WTC11 (cell line): ENCODE data around the gene SUPT4H1. TPM values are rescaled to one million over a fixed set of nuclear protein-coding genes. Genes with fewer than 3 reads are reported as not detected.
A peak's percentile ranks its signal among the peaks of the same experiment; 100 is the strongest.

Experiments used
- ATAC-seq: fragments of 200-7000 bp; cut with Tn5 transposase; 2 replicates; pipeline ENCODE4 v1.10.0; 2021; ENCODE audit warnings: mild to moderate bottlenecking, moderate library complexity
- CTCF ChIA-PET: fragments of 300-600 bp; sonication (Branson Sonifier 250); formaldehyde crosslinking; loops from one replicate; lab custom pipeline; 2021; ENCODE audit warnings: antibody characterized with exemption; lab: Charles Lee
- POLR2A ChIA-PET: fragments of 350-600 bp; sonication (Branson Sonifier 250); formaldehyde crosslinking; loops from one replicate; lab custom pipeline; 2021; ENCODE audit warnings: antibody characterized with exemption; lab: Charles Lee
- DNase-seq: peaks from one replicate; pipeline ENCODE4 v3.0.0; 2021; ENCODE audit warnings: low spot score
- H3K27ac Mint-ChIP-seq: 2 replicates; pipeline ENCODE4 v1.8.0; 2021; ENCODE audit warnings: mixed read lengths
- H3K27me3 Mint-ChIP-seq: 2 replicates; pipeline ENCODE4 v1.8.0; 2021; ENCODE audit warnings: low read depth, mild to moderate bottlenecking, moderate library complexity, mixed read lengths
- H3K36me3 Mint-ChIP-seq: 2 replicates; pipeline ENCODE4 v1.8.0; 2021; ENCODE audit warnings: mixed read lengths
- H3K4me1 Mint-ChIP-seq: 2 replicates; pipeline ENCODE4 v1.8.0; 2022; ENCODE audit warnings: mixed read lengths
- H3K4me3 Mint-ChIP-seq: 2 replicates; pipeline ENCODE4 v1.8.0; 2021; ENCODE audit warnings: mild to moderate bottlenecking, moderate library complexity, mixed read lengths
- H3K9me3 Mint-ChIP-seq: 2 replicates; pipeline ENCODE4 v1.8.0; 2021; ENCODE audit warnings: mixed read lengths
- E2F1 ChIP-seq: sonication (generic); formaldehyde crosslinking; IDR thresholded peaks from 2 replicates; pipeline ENCODE4 v1.8.0; 2022; ENCODE audit warnings: mild to moderate bottlenecking, missing genetic modification reagents
- ELF4 ChIP-seq: sonication (generic); formaldehyde crosslinking; IDR thresholded peaks from 2 replicates; pipeline ENCODE4 v1.8.1; 2022; ENCODE audit warnings: low read depth, mild to moderate bottlenecking, moderate library complexity, missing genetic modification reagents
- ERG ChIP-seq: fragments of 250-450 bp; sonication (Bioruptor Pico); IDR thresholded peaks from 2 replicates; pipeline ENCODE4 v1.8.0; 2021; ENCODE audit warnings: mild to moderate bottlenecking
- GRHL2 ChIP-seq: fragments of 250-450 bp; sonication (Bioruptor Pico); IDR thresholded peaks from 2 replicates; pipeline ENCODE4 v1.8.0; 2022; ENCODE audit warnings: mild to moderate bottlenecking, moderate library complexity; ENCODE audit not compliant: insufficient replicate concordance, severe bottlenecking
- GTF2I ChIP-seq: fragments of 250-450 bp; sonication (Bioruptor Pico); conservative IDR thresholded peaks from 2 replicates; pipeline ENCODE4 v1.4.0; 2021; ENCODE audit warnings: mild to moderate bottlenecking
- NFATC4 ChIP-seq: fragments of 250-450 bp; sonication (Bioruptor Pico); IDR thresholded peaks from 2 replicates; pipeline ENCODE4 v1.9.0; 2021; ENCODE audit warnings: mild to moderate bottlenecking
- TEAD4 ChIP-seq: sonication (generic); formaldehyde crosslinking; IDR thresholded peaks from 2 replicates; pipeline ENCODE4 v1.8.0; 2022; ENCODE audit warnings: mild to moderate bottlenecking, missing genetic modification reagents
- ZNF232 ChIP-seq: sonication (generic); formaldehyde crosslinking; IDR thresholded peaks from 2 replicates; pipeline ENCODE4 v1.8.0; 2022; ENCODE audit warnings: mild to moderate bottlenecking, missing genetic modification reagents
- total RNA-seq: library from RNA; stranded (reverse); gene quantifications from 3 replicates; pipeline ENCODE4 v1.2.3, GENCODE V29; 2021
- TF ChIP-seq, protein P1 (sequence below): fragments of 250-450 bp; sonication (Bioruptor Pico); IDR thresholded peaks from 2 replicates; pipeline ENCODE4 v1.9.0; 2021; ENCODE audit warnings: mild to moderate bottlenecking
- TF ChIP-seq, protein P2 (sequence below): fragments of 200-600 bp; IDR thresholded peaks from 2 replicates; pipeline ENCODE4 v1.8.0; 2022; ENCODE audit warnings: antibody characterized with exemption
- TF ChIP-seq, protein P3 (sequence below): sonication (generic); formaldehyde crosslinking; IDR thresholded peaks from 2 replicates; pipeline ENCODE4 v1.8.1; 2023; ENCODE audit warnings: mild to moderate bottlenecking, missing genetic modification reagents, moderate library complexity
- TF ChIP-seq, protein P4 (sequence below): sonication (generic); formaldehyde crosslinking; IDR thresholded peaks from 2 replicates; pipeline ENCODE4 v1.8.1; 2022; ENCODE audit warnings: low read depth, missing genetic modification reagents, borderline replicate concordance
- TF ChIP-seq, protein P5 (sequence below): sonication (generic); formaldehyde crosslinking; IDR thresholded peaks from 2 replicates; pipeline ENCODE4 v1.8.1; 2023; ENCODE audit warnings: mild to moderate bottlenecking, missing genetic modification reagents
- TF ChIP-seq, protein P6 (sequence below): sonication (generic); formaldehyde crosslinking; IDR thresholded peaks from 2 replicates; pipeline ENCODE4 v1.8.0; 2023; ENCODE audit warnings: missing genetic modification reagents, mild to moderate bottlenecking, borderline replicate concordance
- TF ChIP-seq, protein P7 (sequence below): sonication (generic); formaldehyde crosslinking; IDR thresholded peaks from 2 replicates; pipeline ENCODE4 v1.8.0; 2023; ENCODE audit warnings: missing genetic modification reagents

SUPT4H1 gene
- total RNA-seq, 1 experiment from 2014 or later: 85.5 TPM

GRCh38 chr17:58340405-58340876, 11.6 kb downstream of the SUPT4H1 start:
- Mint-ChIP-seq H3K27ac (no peak overlapping the region; the same call in 1 of the 2 replicates), H3K9me3 (no peaks in the 10 kb centered on the region), H3K36me3 (peaks cover 12% of the 10 kb centered on the region), H3K4me3 (no peak overlapping the region), H3K27me3 (no peaks in the 10 kb centered on the region; the same call in 1 of the 2 replicates), H3K4me1 (peaks cover 42% of the 10 kb centered on the region)
- CTCF ChIA-PET: interaction anchor here (0.6 to 5.8 kb wide), 5 partner anchors 12 to 93 kb away, joined by 5 to 34 read pairs (median 22); partner anchors contain the start of genes RNF43 and SUPT4H1
- no peak for DNase-seq
- TF ChIP-seq, protein P1, sequence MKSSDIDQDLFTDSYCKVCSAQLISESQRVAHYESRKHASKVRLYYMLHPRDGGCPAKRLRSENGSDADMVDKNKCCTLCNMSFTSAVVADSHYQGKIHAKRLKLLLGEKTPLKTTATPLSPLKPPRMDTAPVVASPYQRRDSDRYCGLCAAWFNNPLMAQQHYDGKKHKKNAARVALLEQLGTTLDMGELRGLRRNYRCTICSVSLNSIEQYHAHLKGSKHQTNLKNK (CRISPR knock-in tag): no peak
- TF ChIP-seq, protein P2, sequence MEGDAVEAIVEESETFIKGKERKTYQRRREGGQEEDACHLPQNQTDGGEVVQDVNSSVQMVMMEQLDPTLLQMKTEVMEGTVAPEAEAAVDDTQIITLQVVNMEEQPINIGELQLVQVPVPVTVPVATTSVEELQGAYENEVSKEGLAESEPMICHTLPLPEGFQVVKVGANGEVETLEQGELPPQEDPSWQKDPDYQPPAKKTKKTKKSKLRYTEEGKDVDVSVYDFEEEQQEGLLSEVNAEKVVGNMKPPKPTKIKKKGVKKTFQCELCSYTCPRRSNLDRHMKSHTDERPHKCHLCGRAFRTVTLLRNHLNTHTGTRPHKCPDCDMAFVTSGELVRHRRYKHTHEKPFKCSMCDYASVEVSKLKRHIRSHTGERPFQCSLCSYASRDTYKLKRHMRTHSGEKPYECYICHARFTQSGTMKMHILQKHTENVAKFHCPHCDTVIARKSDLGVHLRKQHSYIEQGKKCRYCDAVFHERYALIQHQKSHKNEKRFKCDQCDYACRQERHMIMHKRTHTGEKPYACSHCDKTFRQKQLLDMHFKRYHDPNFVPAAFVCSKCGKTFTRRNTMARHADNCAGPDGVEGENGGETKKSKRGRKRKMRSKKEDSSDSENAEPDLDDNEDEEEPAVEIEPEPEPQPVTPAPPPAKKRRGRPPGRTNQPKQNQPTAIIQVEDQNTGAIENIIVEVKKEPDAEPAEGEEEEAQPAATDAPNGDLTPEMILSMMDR: no peak
- TF ChIP-seq, protein P3, sequence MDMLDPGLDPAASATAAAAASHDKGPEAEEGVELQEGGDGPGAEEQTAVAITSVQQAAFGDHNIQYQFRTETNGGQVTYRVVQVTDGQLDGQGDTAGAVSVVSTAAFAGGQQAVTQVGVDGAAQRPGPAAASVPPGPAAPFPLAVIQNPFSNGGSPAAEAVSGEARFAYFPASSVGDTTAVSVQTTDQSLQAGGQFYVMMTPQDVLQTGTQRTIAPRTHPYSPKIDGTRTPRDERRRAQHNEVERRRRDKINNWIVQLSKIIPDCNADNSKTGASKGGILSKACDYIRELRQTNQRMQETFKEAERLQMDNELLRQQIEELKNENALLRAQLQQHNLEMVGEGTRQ: no peak
- TF ChIP-seq ZNF232 (CRISPR knock-in tag): no peak
- TF ChIP-seq NFATC4 (CRISPR knock-in tag): no peak
- TF ChIP-seq ELF4 (CRISPR knock-in tag): no peak
- TF ChIP-seq E2F1 (CRISPR knock-in tag): no peak
- TF ChIP-seq, protein P4, sequence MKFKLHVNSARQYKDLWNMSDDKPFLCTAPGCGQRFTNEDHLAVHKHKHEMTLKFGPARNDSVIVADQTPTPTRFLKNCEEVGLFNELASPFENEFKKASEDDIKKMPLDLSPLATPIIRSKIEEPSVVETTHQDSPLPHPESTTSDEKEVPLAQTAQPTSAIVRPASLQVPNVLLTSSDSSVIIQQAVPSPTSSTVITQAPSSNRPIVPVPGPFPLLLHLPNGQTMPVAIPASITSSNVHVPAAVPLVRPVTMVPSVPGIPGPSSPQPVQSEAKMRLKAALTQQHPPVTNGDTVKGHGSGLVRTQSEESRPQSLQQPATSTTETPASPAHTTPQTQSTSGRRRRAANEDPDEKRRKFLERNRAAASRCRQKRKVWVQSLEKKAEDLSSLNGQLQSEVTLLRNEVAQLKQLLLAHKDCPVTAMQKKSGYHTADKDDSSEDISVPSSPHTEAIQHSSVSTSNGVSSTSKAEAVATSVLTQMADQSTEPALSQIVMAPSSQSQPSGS (CRISPR knock-in tag): no peak
- no peak for ATAC-seq
- POLR2A ChIA-PET: interaction anchor here (0.6 to 5.3 kb wide), 3 partner anchors 13 to 479 kb away, joined by 3 to 61 read pairs (median 4); partner anchors contain the start of genes RNF43 and SUPT4H1

- Mint-ChIP-seq H3K9me3 (no peaks in the 10 kb centered on the region), H3K36me3 (peaks cover 7% of the 10 kb centered on the region), H3K4me3 (no peak overlapping the region), H3K4me1 (peaks cover 43% of the 10 kb centered on the region), H3K27ac (peak overlapping the region; percentile 84), H3K27me3 (no peaks in the 10 kb centered on the region; the same call in 1 of the 2 replicates)
- ATAC-seq: no peak
- DNase-seq: peak; percentile 3
- POLR2A ChIA-PET: interaction anchor here (0.6 to 5.3 kb wide), 3 partner anchors 13 to 478 kb away, joined by 3 to 61 read pairs (median 4); partner anchors contain the start of gene SUPT4H1
- CTCF ChIA-PET: interaction anchor here (1.7 to 5.8 kb wide), 5 partner anchors 12 to 93 kb away, joined by 6 to 36 read pairs (median 30); partner anchors contain the start of genes RNF43, SUPT4H1 and TSPOAP1
- TF ChIP-seq, protein P5, sequence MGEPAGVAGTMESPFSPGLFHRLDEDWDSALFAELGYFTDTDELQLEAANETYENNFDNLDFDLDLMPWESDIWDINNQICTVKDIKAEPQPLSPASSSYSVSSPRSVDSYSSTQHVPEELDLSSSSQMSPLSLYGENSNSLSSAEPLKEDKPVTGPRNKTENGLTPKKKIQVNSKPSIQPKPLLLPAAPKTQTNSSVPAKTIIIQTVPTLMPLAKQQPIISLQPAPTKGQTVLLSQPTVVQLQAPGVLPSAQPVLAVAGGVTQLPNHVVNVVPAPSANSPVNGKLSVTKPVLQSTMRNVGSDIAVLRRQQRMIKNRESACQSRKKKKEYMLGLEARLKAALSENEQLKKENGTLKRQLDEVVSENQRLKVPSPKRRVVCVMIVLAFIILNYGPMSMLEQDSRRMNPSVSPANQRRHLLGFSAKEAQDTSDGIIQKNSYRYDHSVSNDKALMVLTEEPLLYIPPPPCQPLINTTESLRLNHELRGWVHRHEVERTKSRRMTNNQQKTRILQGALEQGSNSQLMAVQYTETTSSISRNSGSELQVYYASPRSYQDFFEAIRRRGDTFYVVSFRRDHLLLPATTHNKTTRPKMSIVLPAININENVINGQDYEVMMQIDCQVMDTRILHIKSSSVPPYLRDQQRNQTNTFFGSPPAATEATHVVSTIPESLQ: no peak
- TF ChIP-seq, protein P6, sequence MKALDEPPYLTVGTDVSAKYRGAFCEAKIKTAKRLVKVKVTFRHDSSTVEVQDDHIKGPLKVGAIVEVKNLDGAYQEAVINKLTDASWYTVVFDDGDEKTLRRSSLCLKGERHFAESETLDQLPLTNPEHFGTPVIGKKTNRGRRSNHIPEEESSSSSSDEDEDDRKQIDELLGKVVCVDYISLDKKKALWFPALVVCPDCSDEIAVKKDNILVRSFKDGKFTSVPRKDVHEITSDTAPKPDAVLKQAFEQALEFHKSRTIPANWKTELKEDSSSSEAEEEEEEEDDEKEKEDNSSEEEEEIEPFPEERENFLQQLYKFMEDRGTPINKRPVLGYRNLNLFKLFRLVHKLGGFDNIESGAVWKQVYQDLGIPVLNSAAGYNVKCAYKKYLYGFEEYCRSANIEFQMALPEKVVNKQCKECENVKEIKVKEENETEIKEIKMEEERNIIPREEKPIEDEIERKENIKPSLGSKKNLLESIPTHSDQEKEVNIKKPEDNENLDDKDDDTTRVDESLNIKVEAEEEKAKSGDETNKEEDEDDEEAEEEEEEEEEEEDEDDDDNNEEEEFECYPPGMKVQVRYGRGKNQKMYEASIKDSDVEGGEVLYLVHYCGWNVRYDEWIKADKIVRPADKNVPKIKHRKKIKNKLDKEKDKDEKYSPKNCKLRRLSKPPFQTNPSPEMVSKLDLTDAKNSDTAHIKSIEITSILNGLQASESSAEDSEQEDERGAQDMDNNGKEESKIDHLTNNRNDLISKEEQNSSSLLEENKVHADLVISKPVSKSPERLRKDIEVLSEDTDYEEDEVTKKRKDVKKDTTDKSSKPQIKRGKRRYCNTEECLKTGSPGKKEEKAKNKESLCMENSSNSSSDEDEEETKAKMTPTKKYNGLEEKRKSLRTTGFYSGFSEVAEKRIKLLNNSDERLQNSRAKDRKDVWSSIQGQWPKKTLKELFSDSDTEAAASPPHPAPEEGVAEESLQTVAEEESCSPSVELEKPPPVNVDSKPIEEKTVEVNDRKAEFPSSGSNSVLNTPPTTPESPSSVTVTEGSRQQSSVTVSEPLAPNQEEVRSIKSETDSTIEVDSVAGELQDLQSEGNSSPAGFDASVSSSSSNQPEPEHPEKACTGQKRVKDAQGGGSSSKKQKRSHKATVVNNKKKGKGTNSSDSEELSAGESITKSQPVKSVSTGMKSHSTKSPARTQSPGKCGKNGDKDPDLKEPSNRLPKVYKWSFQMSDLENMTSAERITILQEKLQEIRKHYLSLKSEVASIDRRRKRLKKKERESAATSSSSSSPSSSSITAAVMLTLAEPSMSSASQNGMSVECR (CRISPR knock-in tag): no peak
- TF ChIP-seq GTF2I (no peak), ERG (no peak), GRHL2 (CRISPR knock-in tag) (no peak), TEAD4 (CRISPR knock-in tag) (no peak)
- TF ChIP-seq, protein P1 (CRISPR knock-in tag): no peak
- TF ChIP-seq, protein P7, sequence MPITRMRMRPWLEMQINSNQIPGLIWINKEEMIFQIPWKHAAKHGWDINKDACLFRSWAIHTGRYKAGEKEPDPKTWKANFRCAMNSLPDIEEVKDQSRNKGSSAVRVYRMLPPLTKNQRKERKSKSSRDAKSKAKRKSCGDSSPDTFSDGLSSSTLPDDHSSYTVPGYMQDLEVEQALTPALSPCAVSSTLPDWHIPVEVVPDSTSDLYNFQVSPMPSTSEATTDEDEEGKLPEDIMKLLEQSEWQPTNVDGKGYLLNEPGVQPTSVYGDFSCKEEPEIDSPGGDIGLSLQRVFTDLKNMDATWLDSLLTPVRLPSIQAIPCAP: no peak
These were observed 12.1 kb downstream of the SUPT4H1 start for GRCh38 chr17:58339755-58340404.
